ENCODE results near the gene ZNF490. TPM values are rescaled to one million over a fixed set of nuclear protein-coding genes. Genes with fewer than 3 reads are reported as not detected.

ZNF490 gene
- total and polyA plus RNA-seq, 2 donors = 1.6 to 6.0 TPM

- 100% methylated on average over 1 of the region's 1 CpG for WGBS
- H3K36me3 ChIP-seq (ENCODE audit: control insufficient read depth in 2 of 2, insufficient read depth in 2 of 2, low read length in 1 of 2) = peaks cover 22 to 33% of the 10 kb centered on the region in 2 donors
Measured at GRCh38 chr19:12543855-12544254, 66.8 kb downstream of the ZNF490 start.

More at GRCh38 chr19:12543855-12544254, 66.8 kb downstream of the ZNF490 start:
- Histone ChIP-seq H3K27ac (ENCODE audit: low read depth in 1 of 2, low read length in 1 of 2) (no peak overlapping the region), H3K27me3 (ENCODE audit: control insufficient read depth in 2 of 2, insufficient read depth in 1 of 2, low read length in 1 of 2) (no peaks in the 10 kb centered on the region), H3K4me1 (ENCODE audit: control insufficient read depth in 2 of 2, insufficient read depth in 2 of 2, low read length in 2 of 2) (no peaks in the 10 kb centered on the region), H3K4me3 (ENCODE audit: low read length in 2 of 2) (no peak overlapping the region), H3K9me3 (ENCODE audit: control insufficient read depth in 2 of 2, insufficient read depth in 1 of 2, low read length in 1 of 2) (peaks cover 6 to 35% of the 10 kb centered on the region in 2 donors)
- DNase-seq (ENCODE audit: low read depth in 6 of 9, low spot score in 9 of 9) = no peak

Other genes starting within 250 kb of the ZNF490 start
- gene ZNF442, start 245.1 kb downstream of the ZNF490 start, total RNA-seq = 3.8 TPM
- 1.9 TPM for gene ZNF442, start 245.1 kb downstream of the ZNF490 start, polyA plus RNA-seq
- gene ZNF799, start 209.5 kb downstream of the ZNF490 start, total RNA-seq = 8.0 TPM
- gene ZNF799, start 209.5 kb downstream of the ZNF490 start, polyA plus RNA-seq = 7.3 TPM
- 9.5 TPM for gene ZNF443, start 169.8 kb downstream of the ZNF490 start, total RNA-seq
- 5.5 TPM for gene ZNF443, start 169.8 kb downstream of the ZNF490 start, polyA plus RNA-seq
- 5.0 TPM for gene ZNF709, start 126.0 kb downstream of the ZNF490 start, total RNA-seq
- gene ZNF709, start 126.0 kb downstream of the ZNF490 start, polyA plus RNA-seq = 2.2 TPM
- 12.3 TPM for gene ZNF564, start 59.3 kb downstream of the ZNF490 start, total RNA-seq
- 10.3 TPM for gene ZNF564, start 59.3 kb downstream of the ZNF490 start, polyA plus RNA-seq
- 8.6 TPM for gene ZNF791, start 107 bp upstream of the ZNF490 start, total RNA-seq
- 9.1 TPM for gene ZNF791, start 107 bp upstream of the ZNF490 start, polyA plus RNA-seq
- 25.3 TPM for gene MAN2B1, start 55.9 kb upstream of the ZNF490 start, total RNA-seq
- 49.1 TPM for gene MAN2B1, start 55.9 kb upstream of the ZNF490 start, polyA plus RNA-seq
- gene WDR83, start 56.0 kb upstream of the ZNF490 start, total RNA-seq = 13.2 TPM
- gene WDR83, start 56.0 kb upstream of the ZNF490 start, polyA plus RNA-seq = 19.6 TPM
- gene DHPS, start 71.1 kb upstream of the ZNF490 start, total RNA-seq = 97.3 TPM
- gene DHPS, start 71.1 kb upstream of the ZNF490 start, polyA plus RNA-seq = 74.3 TPM
- not detected for gene GNG14, start 77.2 kb upstream of the ZNF490 start, total RNA-seq
- 0.14 TPM for gene GNG14, start 77.2 kb upstream of the ZNF490 start, polyA plus RNA-seq
- gene FBXW9, start 85.8 kb upstream of the ZNF490 start, total RNA-seq = 6.2 TPM
- 6.5 TPM for gene FBXW9, start 85.8 kb upstream of the ZNF490 start, polyA plus RNA-seq
- gene TNPO2, start 113.1 kb upstream of the ZNF490 start, total RNA-seq = 10.9 TPM
- gene TNPO2, start 113.1 kb upstream of the ZNF490 start, polyA plus RNA-seq = 28.3 TPM
- 268 TPM for gene TRIR, start 123.9 kb upstream of the ZNF490 start, total RNA-seq
- gene TRIR, start 123.9 kb upstream of the ZNF490 start, polyA plus RNA-seq = 290 TPM
- 67.2 TPM for gene GET3, start 126.7 kb upstream of the ZNF490 start, total RNA-seq
- gene GET3, start 126.7 kb upstream of the ZNF490 start, polyA plus RNA-seq = 50.0 TPM
- not detected for gene BEST2, start 141.0 kb upstream of the ZNF490 start, total RNA-seq
- gene BEST2, start 141.0 kb upstream of the ZNF490 start, polyA plus RNA-seq = 0.46 TPM
- gene HOOK2, start 164.7 kb upstream of the ZNF490 start, total RNA-seq = 8.7 TPM
- 36.4 TPM for gene HOOK2, start 164.7 kb upstream of the ZNF490 start, polyA plus RNA-seq
- 121 TPM for gene JUNB, start 180.7 kb upstream of the ZNF490 start, total RNA-seq
- gene JUNB, start 180.7 kb upstream of the ZNF490 start, polyA plus RNA-seq = 139 TPM
- 202 TPM for gene PRDX2, start 191.0 kb upstream of the ZNF490 start, total RNA-seq
- gene PRDX2, start 191.0 kb upstream of the ZNF490 start, polyA plus RNA-seq = 113 TPM
- 9.9 TPM for gene THSD8, start 191.3 kb upstream of the ZNF490 start, total RNA-seq
- 4.1 TPM for gene THSD8, start 191.3 kb upstream of the ZNF490 start, polyA plus RNA-seq
- 30.3 TPM for gene RNASEH2A, start 195.8 kb upstream of the ZNF490 start, total RNA-seq
- 8.4 TPM for gene RNASEH2A, start 195.8 kb upstream of the ZNF490 start, polyA plus RNA-seq
- 1.7 TPM for gene RTBDN, start 223.8 kb upstream of the ZNF490 start, total RNA-seq
- 1.6 TPM for gene RTBDN, start 223.8 kb upstream of the ZNF490 start, polyA plus RNA-seq
- 0.38 TPM for gene MAST1, start 227.7 kb upstream of the ZNF490 start, total RNA-seq
- gene MAST1, start 227.7 kb upstream of the ZNF490 start, polyA plus RNA-seq = 0.91 TPM